ENCODE data around the gene GSTO2. TPM values are rescaled to one million over a fixed set of nuclear protein-coding genes. Genes with fewer than 3 reads are reported as not detected.
A peak's percentile ranks its signal among the peaks of the same experiment; 100 is the strongest.

GSTO2 gene
- total and polyA plus RNA-seq, 2 experiments from 2014 or later, result 30.7 to 49.8 TPM

GRCh38 chr10:104326991-104327610 lies 58.1 kb downstream of the GSTO2 start (continued):
- no peak for TF ChIP-seq ZNF462 (CRISPR knock-in tag; IDR thresholded peaks at IDR 0.05)
- TF ChIP-seq POLR2AphosphoS5 (IDR thresholded peaks at IDR 0.05; ENCODE audit: low read depth), result no peak
- no peak for TF ChIP-seq NANOG (IDR thresholded peaks at IDR 0.05; ENCODE audit: borderline replicate concordance)

GRCh38 chr10:104327745-104328645 lies 59.0 kb downstream of the GSTO2 start:
- ATAC-seq (peak; percentile 61), DNase-seq (ENCODE audit: low spot score) (peak; percentile 44)
- Histone ChIP-seq H3K27me3 (ENCODE audit: insufficient read depth) (no peaks in the 10 kb centered on the region), H3K27ac (ENCODE audit: low read depth) (peak overlapping the region; percentile 92), H3K36me3 (ENCODE audit: insufficient read depth) (no peaks in the 10 kb centered on the region), H3K79me2 (replicated peaks; ENCODE audit: insufficient read depth) (peaks cover 96% of the 10 kb centered on the region), H3K4me2 (peak overlapping the region; percentile 61), H4K20me1 (replicated peaks; ENCODE audit: insufficient read depth) (no peaks in the 10 kb centered on the region; the same call in 1 of the 2 replicates), H3K4me1 (ENCODE audit: insufficient read depth) (peaks cover 71% of the 10 kb centered on the region), H3K4me3 (peak overlapping the region; percentile 31; the same call in 1 of the 2 replicates), H2AFZ (no peak overlapping the region), H3F3A (replicated peaks; ENCODE audit: low read depth) (peaks cover 7% of the 10 kb centered on the region), H3K9me2 (ENCODE audit: insufficient read depth) (0 out of 2 replicates have a peak, but pooled peaks cover 2% of the 10 kb centered on the region)
- peaks cover 4% of the 10 kb centered on the region for H3K27me3 Mint-ChIP-seq (ENCODE audit: insufficient read depth, low read depth, poor library complexity)
- H3K36me3 Mint-ChIP-seq (ENCODE audit: low read depth), result peaks cover 23% of the 10 kb centered on the region
- H3K9me3 Mint-ChIP-seq, result no peaks in the 10 kb centered on the region; the same call in 2 of the 3 replicates
- peak overlapping the region; percentile 58 for H3K4me3 Mint-ChIP-seq
- H3K4me1 Mint-ChIP-seq, result peaks cover 94% of the 10 kb centered on the region
- H3K27ac Mint-ChIP-seq, result peak overlapping the region; percentile 98
- no peak for TF ChIP-seq ETS1 (IDR thresholded peaks at IDR 0.05)
- no peak for TF ChIP-seq JUNB (IDR thresholded peaks at IDR 0.05; ENCODE audit: unreplicated experiment)
- no peak for TF ChIP-seq STAT1 (IDR thresholded peaks at IDR 0.05; ENCODE audit: unreplicated experiment)
- TF ChIP-seq ZNF462 (CRISPR knock-in tag; IDR thresholded peaks at IDR 0.05), result no peak
